ENCODE measurements around the gene HAPLN3. TPM values are rescaled to one million over a fixed set of nuclear protein-coding genes. Genes with fewer than 3 reads are reported as not detected.

HAPLN3 gene, protein sequence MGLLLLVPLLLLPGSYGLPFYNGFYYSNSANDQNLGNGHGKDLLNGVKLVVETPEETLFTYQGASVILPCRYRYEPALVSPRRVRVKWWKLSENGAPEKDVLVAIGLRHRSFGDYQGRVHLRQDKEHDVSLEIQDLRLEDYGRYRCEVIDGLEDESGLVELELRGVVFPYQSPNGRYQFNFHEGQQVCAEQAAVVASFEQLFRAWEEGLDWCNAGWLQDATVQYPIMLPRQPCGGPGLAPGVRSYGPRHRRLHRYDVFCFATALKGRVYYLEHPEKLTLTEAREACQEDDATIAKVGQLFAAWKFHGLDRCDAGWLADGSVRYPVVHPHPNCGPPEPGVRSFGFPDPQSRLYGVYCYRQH
- total RNA-seq, result 4.1 and 4.2 TPM in 2 replicates
- 6.6 and 7.2 TPM in 2 replicates for polyA plus RNA-seq

DNA sequence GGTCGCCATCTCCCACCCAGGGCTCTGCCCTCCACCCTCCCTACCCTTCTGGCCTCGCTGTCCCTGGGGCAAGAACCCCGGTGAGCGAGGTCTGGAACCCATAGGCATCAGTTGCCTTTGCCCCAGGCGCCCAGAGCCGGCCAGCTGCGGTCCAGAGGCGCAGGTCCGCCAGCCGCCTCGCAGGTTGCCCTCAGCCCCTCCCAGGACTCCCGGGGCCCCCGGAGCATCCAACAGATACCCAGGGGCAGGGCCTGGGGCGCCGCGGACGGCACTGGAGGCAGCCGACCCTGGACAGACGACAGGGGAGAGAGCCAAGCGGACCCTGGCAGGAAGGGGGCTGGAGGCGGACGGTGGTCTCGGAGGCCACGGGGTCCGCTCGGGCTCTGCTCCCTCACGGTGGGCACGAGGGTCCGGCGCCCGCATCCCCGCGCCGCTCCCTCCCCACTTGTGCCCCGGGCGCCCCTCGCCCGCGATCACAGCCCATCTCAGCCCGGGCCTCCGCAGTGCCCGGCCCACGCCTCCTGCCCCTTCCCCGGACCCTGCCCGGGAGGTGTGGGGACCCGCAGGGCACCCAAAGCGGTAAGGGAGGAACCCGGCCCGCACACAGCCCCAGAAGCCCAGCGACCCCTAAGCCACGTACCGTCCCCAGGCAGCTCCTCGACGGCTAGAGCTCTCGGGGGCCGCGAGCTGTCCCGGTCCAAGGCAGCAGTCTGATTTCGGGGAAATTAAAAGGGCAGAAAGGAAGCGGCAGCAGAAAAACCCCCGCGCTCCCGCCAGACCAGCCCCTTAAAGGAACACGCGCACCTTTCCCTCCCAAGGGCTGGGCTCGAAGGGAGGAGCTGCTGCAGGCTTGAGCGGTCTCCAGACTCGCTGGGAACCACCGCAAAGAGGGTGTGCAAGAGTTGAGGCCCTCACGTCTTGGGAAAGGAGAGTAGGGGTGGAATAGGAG is at the start of gene HAPLN3:
Gene HAPLN3 (minus strand): TSS at position 726 of the 949 bp plus-strand sequence. CDS start 8,246 bp downstream, outside the sequence.
- TF ChIP-seq, protein P1, sequence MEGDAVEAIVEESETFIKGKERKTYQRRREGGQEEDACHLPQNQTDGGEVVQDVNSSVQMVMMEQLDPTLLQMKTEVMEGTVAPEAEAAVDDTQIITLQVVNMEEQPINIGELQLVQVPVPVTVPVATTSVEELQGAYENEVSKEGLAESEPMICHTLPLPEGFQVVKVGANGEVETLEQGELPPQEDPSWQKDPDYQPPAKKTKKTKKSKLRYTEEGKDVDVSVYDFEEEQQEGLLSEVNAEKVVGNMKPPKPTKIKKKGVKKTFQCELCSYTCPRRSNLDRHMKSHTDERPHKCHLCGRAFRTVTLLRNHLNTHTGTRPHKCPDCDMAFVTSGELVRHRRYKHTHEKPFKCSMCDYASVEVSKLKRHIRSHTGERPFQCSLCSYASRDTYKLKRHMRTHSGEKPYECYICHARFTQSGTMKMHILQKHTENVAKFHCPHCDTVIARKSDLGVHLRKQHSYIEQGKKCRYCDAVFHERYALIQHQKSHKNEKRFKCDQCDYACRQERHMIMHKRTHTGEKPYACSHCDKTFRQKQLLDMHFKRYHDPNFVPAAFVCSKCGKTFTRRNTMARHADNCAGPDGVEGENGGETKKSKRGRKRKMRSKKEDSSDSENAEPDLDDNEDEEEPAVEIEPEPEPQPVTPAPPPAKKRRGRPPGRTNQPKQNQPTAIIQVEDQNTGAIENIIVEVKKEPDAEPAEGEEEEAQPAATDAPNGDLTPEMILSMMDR (IDR thresholded peaks at IDR 0.05; ENCODE audit: poor library complexity), result no peak
- TF ChIP-seq EZH2phosphoT487 (IDR thresholded peaks at IDR 0.05; ENCODE audit: low read depth, severe bottlenecking, unreplicated experiment), result no peak
- TF ChIP-seq EZH2 (IDR thresholded peaks at IDR 0.05; ENCODE audit: borderline replicate concordance), result no peak
- 3% methylated on average over 45 of the region's 70 CpGs for whole genome bisulfite sequencing (ENCODE audit: low lambda C conversion rate, missing lambda C conversion rate)
- peaks cover 25% of the 10 kb centered on the region for H3K4me1 ChIP-seq (ENCODE audit: insufficient read depth)
- peak; percentile 70 for DNase-seq (ENCODE audit: low spot score)
- H3K4me3 ChIP-seq, result peak within 1 kb of the TSS; percentile 41
- no peaks in the 10 kb centered on the region for H3K79me2 ChIP-seq
- peak within 1 kb of the TSS; percentile 64 for H2AFZ ChIP-seq
- no peak within 1 kb of the TSS for H3K27ac ChIP-seq
- peak within 1 kb of the TSS; percentile 99 for H3K4me2 ChIP-seq
- no peaks in the 10 kb centered on the region for H3K36me3 ChIP-seq (replicated peaks; ENCODE audit: insufficient read depth, low read depth)
- H3K27me3 ChIP-seq, result peaks cover 10% of the 10 kb centered on the region
- H3K9me2 ChIP-seq (replicated peaks; ENCODE audit: insufficient read depth), result no peaks in the 10 kb centered on the region
- H3K9me3 ChIP-seq (ENCODE audit: low read depth), result no peaks in the 10 kb centered on the region
- H4K20me1 ChIP-seq (ENCODE audit: insufficient read depth, poor library complexity, severe bottlenecking), result no peaks in the 10 kb centered on the region

DNA sequence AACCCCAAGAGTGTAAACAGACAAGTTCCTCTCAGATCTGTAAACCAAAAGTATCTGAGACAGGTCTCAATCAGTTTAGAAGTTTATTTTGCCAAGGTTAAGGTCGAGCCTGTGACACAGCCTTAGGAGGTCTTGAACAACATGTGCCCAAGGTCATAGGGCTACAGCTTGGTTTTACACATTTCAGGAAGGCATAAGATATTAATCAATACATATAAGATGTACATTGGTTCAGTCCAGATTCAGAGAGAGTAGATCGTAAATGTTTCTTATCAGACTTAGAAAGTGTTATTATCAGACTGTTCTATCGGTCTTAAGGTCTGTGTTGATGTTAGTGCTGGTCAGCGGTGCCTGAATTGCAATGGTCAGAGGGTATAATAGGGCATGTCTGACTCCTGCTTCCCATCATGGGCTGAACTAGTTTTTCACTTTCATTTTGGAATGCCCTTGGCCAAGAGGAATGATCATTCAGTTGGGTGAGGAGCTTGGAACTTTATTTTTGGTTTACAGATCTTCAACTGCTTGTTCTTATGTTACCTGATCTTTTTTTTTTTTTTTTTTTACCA is 44.8 kb upstream of the HAPLN3 start:
- no peak for DNase-seq (ENCODE audit: low spot score)
- peak overlapping the region; percentile 21 for H3K4me2 ChIP-seq
- H3K27me3 ChIP-seq, result no peaks in the 10 kb centered on the region
- WGBS (ENCODE audit: low lambda C conversion rate, missing lambda C conversion rate), result 55% methylated on average over 4 of the region's 4 CpGs
- H3K9me2 ChIP-seq (replicated peaks; ENCODE audit: insufficient read depth), result no peaks in the 10 kb centered on the region
- no peak overlapping the region for H3K27ac ChIP-seq
- no peak overlapping the region for H3K4me3 ChIP-seq
- TF ChIP-seq EZH2phosphoT487 (IDR thresholded peaks at IDR 0.05; ENCODE audit: low read depth, severe bottlenecking, unreplicated experiment) (no peak), EZH2 (IDR thresholded peaks at IDR 0.05; ENCODE audit: borderline replicate concordance) (no peak)
- TF ChIP-seq, protein P1 (IDR thresholded peaks at IDR 0.05; ENCODE audit: poor library complexity), result no peak
- H2AFZ ChIP-seq, result no peak overlapping the region
- no peaks in the 10 kb centered on the region for H3K9me3 ChIP-seq (ENCODE audit: low read depth)
- peaks cover 8% of the 10 kb centered on the region for H3K4me1 ChIP-seq (ENCODE audit: insufficient read depth)
- no peaks in the 10 kb centered on the region for H3K36me3 ChIP-seq (replicated peaks; ENCODE audit: insufficient read depth, low read depth)
- H4K20me1 ChIP-seq (ENCODE audit: insufficient read depth, poor library complexity, severe bottlenecking), result no peaks in the 10 kb centered on the region
- H3K79me2 ChIP-seq, result no peaks in the 10 kb centered on the region

DNA sequence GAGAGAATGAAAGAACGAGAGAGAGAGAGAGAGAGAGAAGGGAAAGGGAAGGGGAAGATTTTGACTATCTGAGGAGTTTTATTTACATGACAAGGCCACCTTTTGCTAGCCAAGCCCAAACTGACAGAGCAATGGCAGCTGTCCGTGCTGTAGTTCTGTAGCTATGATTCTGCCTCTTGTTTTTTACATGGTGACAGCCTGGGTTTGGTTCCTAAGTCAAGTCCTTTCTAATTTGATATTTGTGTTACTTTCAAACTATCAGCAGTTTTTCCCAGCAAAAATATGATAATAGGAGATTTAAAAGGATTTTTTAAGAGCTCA is 44.1 kb upstream of the HAPLN3 start:
- Histone ChIP-seq H3K36me3 (replicated peaks; ENCODE audit: insufficient read depth, low read depth) (no peaks in the 10 kb centered on the region), H3K79me2 (no peaks in the 10 kb centered on the region), H2AFZ (no peak overlapping the region), H3K9me3 (ENCODE audit: low read depth) (no peaks in the 10 kb centered on the region), H3K9me2 (replicated peaks; ENCODE audit: insufficient read depth) (no peaks in the 10 kb centered on the region), H3K4me2 (no peak overlapping the region), H3K27ac (no peak overlapping the region), H4K20me1 (ENCODE audit: insufficient read depth, poor library complexity, severe bottlenecking) (no peaks in the 10 kb centered on the region), H3K4me3 (no peak overlapping the region), H3K4me1 (ENCODE audit: insufficient read depth) (peaks cover 8% of the 10 kb centered on the region), H3K27me3 (no peaks in the 10 kb centered on the region)
- TF ChIP-seq, protein P1 (IDR thresholded peaks at IDR 0.05; ENCODE audit: poor library complexity), result no peak
- no peak for TF ChIP-seq EZH2phosphoT487 (IDR thresholded peaks at IDR 0.05; ENCODE audit: low read depth, severe bottlenecking, unreplicated experiment)
- TF ChIP-seq EZH2 (IDR thresholded peaks at IDR 0.05; ENCODE audit: borderline replicate concordance), result no peak
- no peak for DNase-seq (ENCODE audit: low spot score)
- 78% methylated on average over 2 of the region's 2 CpGs for WGBS (ENCODE audit: low lambda C conversion rate, missing lambda C conversion rate)
